Gastrocnemius medialis (tissue), 4 donors: ENCODE measurements around the gene DYNLL2.

ENCODE experiments used
- CTCF ChIP-seq, 5 experiments: fragments of 450-650 bp in 3 of 5; fragments of 200-600 bp in 2 of 5; sonication (generic) in 2 of 5; IDR thresholded peaks in 4 of 5; conservative IDR thresholded peaks in 1 of 5; 1 replicate in 4 of 5; 2 replicates in 1 of 5; pipeline ENCODE4 v1.5.1; 2016 to 2019; ENCODE audit warnings: antibody characterized with exemption in 5 of 5, mild to moderate bottlenecking in 3 of 5, moderate library complexity in 3 of 5
- POLR2A ChIP-seq, 2 donors: fragments of 450-650 bp; IDR thresholded peaks; one replicate each; pipeline ENCODE4 v1.6.1; 2017; ENCODE audit warnings: antibody characterized with exemption in 2 of 2, mild to moderate bottlenecking in 2 of 2, moderate library complexity in 2 of 2

GRCh38 chr17:58052945-58053715 lies 30.1 kb upstream of the DYNLL2 start:
- TF ChIP-seq CTCF (IDR thresholded peaks at IDR 0.05 in 4 of 5, conservative IDR thresholded peaks at IDR 0.05 in 1 of 5) (no peak), POLR2A (IDR thresholded peaks at IDR 0.05) (no peak)
